ENCODE results near the gene PKIG.
"Not testable (repeated sequence)": the region's sequence is repeated elsewhere in the genome, so short reads cannot be mapped to it uniquely, and the experiment has no call there.

Gene PKIG

DNA sequence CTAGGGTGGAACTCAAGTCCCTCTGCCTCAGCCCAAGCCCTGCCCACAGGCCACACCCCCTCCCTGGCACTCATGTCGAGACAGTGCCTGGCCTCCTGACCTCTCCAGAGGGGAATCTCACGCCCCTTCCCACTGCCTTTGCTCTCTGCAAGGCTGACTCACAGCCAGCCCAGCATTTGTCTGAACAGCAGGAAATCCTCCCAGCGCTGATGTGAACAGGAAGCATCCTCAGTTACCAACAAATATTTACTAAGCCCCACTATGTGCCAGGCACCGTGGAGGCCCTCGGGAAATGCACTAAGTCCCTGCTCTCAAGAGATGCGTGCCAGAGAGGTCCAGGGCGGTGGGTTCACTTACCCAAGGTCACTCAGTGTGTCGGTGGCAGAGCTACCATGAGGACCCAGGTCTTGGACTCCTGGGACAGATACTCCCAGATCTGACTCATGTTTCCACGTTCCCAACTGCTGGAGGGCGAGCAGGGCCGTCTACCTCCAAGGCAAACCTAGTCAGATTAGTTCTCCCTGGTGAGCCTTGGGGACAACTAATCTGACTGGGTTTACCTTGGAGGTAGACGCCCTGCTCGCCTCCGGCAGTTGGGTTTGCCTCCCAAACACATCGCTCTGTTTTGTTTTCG, 61.3 kb downstream of the PKIG start:
- no peak for DNase-seq

DNA sequence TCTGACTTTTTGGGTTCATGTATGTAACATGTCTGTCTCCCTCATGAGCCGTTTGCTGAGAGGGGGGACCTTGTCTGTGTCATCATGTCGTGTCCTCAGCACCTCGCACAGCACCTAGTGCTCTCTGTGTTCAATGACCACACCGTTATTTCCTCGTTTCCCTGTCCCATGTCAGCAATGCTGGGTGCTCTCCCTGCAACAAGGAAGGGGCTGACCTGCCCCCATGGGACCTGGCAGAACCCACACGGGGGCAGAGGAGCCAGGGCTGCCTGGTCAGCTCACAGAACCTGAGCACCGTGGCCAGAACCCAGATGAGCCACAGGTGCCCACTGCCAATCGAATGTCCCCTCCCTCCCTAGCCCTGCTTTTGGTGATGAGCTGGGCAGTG, 61.8 kb downstream of the PKIG start:
- no peak for DNase-seq

DNA sequence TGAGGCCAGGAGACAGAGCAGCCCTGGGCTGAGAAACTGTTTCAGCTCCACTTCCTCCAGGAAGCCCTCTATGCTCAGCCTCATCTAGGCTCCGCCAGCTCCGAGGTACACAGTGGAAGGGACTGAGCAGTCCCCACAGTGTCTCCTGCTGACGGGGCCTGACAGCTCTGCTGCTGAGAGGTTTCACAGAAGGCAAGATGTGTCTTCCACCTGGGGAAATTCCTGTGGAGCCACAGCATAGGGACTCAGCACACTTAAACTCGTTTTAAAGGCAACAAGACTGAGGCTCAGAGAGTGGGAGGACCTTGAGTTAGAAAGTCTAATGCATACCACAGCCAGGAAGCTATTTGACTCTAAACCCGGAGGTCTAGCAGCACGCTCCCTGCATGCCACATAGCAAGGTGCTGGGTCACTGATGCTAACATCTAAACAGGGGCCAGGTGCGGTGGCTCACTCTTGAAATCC, 62.3 kb downstream of the PKIG start:
- DNase-seq: no peak

DNA sequence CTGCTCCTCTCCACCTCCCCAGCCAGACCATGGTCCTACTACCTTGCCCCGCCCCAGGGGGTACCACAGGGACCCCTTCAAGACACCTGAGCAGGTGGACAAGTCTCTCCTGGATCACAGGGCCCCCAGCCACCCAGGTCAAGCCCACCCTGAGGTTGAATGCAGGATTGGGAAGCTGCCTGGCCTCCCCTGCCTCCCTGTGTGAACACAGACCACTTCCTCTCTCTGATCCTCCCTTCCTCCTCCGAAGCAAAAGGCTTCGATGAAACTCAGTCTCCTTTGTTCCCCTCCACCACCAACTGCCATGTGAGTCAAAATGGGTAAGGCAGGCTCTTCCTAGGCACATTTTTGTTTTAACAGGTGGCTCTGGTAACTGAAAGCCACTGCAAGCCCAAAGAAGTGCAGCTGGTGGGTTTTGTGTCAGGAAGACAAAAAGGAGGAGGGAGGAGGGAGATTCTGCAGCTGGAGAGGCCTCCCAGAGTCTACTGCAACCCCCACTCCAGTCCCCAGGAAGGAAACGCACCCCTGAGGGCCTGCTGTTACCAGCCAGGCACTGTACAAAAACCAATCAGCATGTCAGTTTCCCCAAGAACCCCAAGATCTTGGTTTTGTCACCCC, 63.8 kb downstream of the PKIG start:
- DNase-seq: no peak

DNA sequence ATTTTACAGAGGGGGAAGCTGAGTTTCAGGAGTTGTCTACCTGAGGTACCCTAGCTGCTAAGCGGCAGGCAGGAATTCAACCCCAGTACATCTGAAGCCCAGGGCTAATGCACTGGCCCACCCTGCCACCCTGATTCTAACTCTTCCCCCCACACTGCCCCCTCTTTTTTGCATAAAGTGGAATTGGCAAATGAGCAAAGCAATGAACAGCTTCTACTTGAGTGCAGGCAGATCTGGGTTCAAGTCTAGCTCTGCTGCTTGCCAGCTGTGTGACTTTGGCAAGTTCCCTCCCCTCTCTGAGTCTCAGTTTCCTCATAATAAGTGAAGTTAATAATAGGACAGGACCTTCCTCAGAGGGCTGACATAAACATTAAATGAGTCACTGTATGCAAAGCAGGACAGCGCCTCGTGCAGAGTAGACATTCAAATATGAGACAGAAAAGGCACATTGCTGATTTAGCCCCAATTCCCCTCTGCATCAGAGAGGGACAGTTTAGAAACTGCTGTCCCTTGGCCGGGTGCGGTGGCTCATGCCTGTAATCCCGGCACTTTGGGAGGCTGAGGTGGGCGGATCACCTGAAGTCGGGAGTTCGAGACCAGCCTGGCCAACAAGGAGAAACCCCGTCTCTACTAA, 64.4 kb downstream of the PKIG start:
- DNase-seq: no peak

DNA sequence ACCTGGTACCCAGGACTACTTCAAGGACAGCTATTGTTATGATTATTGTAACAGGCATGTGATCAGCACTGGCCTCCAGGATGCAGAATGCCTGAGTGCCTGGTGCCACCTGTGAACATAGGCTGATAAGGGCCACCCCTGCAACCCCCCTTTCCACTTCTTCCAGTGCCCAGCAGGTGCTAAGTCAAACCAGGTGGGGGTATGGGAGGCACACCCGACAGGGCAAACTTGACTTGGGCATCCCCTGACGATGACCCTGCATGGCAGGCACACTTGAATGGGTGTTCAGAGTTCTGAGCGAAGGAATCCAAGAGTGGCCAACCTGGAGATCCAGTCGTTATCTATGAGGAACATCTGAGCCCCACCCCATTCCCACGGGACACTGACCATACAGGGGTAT, 65.7 kb downstream of the PKIG start:
- DNase-seq: no peak

DNA sequence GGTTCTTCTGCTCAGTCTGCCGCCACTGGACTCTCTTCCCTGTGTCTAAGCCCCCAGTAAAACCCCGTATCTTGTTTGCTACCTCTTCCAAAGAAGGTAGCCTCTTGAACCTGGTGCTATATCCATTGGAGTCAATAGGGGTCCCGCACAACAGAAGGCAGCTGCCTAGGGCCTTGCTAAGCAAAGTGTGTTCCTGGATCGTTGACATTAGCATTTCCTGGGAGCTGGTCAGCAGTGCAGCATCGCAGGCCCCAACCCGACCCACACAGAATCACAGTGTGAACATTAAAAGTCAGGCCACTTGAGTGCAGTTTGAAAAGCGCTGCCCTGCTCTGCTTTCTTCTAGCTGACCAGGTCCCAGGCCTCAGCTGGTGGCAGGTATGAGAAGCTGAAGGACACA, 66.2 kb downstream of the PKIG start:
- DNase-seq: no peak

DNA sequence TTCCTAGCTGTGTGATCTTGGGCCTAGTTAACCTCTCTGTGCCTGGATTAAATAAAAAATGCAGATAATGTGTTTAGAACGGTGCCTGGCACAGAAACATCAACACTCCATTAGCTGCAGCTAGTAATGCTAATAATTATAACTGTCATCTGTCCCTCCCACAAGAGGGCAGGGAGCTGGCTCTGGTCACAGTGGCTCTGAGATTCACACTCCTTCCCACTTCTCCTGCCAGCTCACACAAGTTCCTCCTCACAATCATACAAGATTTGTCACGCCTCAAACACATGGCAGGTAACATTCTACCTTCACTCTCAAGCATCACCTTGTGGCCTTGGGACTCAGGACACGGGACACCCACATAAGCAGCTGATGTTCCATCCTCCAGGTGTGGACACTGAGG, 66.7 kb downstream of the PKIG start:
- DNase-seq: no peak

DNA sequence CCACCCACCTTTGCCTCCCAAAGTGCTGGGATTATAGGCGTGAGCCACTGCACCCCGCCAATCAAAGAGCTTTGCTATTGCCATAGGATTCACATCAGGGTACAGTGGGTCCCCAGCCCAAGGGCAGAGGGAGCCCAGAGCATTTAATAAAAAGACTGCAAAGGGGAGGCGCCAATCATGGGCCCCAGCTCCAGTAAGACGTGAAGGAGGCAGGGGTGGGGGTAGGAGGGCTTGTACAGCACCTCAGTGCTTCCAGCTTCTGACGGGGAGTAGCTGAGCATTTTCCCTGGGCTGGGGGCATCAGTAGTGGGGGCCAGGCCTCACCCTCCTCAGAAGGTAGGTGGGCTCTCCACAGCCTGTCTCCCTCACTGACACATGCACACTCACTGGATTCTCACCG, 67.6 kb downstream of the PKIG start:
- DNase-seq: no peak

DNA sequence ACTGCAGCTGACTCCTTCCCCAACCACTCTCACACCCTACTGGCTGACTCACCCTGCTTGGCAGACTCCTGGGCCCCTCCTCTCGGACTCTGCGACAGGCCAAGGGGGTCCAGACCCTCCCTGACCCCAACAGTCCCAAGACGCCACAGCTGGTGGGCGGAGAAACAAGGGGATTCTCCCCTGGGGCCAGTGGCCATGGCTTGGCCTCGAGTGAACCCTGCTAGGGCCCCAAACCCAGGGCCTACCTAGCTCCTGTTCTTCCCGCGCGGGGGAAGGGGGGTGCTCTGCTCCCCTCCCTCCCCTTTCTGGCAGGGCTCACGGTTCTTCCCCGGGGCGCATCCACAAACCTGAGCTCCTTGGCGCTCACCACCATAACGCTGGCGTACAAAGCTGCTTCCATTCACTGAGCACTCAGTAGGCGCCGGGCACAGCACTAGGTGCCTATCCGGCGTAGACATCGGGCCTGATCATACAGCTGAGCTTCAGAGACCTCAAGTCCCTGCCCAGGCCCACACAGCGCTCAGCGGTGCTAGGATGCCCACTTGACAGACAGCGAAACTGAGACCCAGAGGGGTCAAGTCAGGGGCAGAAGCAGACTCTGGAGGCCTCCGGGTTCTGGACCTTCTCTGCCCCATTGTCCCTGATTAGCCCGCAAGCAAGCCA, 68.5 kb downstream of the PKIG start:
- DNase-seq: no peak

DNA sequence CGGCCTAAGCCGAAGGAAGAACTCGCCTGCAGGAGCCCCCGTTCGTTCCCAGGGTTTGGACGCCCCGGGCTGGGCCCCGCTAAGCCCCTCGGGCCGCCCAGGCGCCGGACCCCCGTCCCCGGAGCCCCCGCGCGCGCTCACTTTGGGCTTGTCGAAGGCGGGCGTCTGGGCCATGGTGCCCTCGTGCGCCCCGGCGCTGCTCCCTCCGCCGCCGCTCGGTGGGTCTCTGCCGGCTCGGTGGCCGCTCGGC, 69.0 kb downstream of the PKIG start:
- no peak for DNase-seq

DNA sequence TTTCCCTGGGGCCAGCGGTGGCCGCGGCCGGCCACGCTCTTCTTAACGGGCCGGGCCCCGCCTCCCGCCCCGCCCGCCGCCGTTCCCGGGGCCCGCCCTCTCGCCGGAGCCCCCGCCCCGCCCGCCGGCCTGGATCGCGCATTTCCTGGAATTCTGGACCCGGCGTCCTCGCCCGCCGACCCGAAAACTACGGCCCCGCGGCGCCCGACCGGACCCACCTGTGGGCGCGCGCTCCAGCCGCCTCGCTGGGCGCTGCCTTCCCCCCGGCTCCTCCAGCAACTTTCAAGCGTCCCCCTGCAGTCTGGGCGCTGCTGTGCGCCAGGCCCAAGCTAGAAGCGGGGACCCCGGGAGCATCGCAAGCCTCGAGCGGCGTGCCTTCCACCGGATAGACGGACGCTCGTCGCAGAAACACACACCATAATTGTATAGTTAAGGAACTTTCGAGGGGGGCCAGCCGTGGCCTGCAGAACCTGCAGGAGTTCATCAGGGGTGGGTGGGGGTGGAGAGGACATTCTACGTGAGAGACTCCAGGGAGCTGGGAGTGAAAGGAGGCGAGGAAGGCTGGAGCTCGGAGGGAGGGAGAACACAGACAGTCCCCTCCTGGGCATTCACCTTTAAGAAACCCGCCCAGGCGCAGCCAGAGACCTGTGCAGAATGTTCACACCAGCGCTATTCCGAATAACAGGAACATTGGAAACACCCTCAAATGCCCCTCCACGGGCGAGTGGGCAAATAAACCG, 69.5 kb downstream of the PKIG start, which contains the start of gene ADA:
ADA (minus strand) TSS at position 16 of the 740 bp plus-strand sequence. CDS start 92 bp downstream, outside the sequence.
- DNase-seq: no peak

DNA sequence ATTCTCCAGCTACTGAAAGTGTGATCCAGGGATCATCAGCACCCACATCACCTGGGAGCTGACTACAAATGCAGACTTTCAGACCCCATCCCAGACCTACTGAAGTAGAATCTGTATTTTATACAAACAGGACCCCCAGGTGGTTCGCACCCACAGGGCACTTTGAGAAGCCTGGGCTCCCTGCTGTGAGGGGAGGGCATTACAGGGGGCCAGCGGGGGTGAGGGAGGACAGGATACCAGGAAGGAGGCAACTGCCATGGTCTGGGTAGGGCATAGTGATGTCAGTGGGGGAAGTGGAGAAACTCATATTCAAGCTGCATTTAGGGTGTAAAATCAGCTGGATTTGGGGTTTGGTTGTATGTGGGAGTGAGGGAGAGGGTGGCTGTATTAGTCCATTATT, 71.2 kb downstream of the PKIG start:
- DNase-seq: no peak

DNA sequence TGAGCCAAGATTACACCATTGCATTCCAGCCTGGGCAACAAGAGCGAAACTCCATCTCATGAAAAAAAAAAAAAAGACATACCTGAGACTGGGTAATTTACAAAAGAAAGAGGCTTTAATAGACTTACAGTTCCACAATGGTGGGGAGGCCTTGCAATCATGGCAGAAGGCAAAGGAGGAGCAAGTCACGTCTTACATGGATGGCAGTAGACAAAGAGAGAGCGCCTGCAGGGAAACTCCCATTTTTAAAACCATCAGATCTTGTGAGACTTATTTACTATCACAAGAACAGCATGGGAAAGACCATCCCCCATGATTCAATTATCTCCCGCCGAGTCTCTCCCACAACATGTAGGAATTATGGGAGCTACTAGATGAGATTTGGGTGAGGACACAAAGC, 71.8 kb downstream of the PKIG start:
- not testable (repeated sequence) for DNase-seq

DNA sequence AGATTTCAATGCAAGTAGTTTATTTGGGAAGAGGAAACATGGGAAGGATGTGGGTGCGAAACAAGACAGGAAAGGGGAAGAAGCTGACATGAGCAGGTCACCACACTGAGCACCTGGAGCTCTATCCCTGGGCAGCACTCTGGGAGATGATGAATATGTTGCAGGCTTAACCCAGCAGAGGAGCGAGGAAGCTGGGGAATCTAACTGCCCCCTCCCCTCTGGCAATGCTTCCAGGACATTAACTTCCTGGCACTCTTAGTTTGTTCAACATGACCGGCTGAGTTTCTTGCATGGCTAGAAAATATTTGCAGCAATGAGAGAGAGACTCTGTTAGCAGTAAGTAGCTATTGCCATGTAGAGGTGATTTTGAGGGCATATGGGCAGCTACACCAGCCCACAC, 74.1 kb downstream of the PKIG start:
- no peak for DNase-seq

DNA sequence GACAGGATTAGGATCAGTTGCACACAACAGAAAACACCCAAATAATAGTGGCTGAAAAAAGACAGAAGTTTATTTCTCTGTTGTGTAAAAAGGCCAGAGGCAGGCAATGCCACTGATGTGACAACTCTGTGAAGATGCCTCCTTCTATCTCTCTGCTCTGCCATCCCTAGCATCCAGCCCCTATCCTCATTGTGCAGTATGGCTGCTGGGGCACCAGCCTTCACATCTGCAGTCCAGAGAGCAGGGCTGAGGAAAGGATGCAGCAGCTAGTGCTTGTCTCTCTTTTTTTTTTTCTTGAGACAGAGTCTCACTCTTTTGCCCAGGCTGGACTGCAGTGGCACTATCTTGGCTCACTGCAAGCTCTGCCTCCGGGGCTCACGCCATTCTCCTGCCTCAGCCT, 75.5 kb downstream of the PKIG start:
- no peak for DNase-seq

DNA sequence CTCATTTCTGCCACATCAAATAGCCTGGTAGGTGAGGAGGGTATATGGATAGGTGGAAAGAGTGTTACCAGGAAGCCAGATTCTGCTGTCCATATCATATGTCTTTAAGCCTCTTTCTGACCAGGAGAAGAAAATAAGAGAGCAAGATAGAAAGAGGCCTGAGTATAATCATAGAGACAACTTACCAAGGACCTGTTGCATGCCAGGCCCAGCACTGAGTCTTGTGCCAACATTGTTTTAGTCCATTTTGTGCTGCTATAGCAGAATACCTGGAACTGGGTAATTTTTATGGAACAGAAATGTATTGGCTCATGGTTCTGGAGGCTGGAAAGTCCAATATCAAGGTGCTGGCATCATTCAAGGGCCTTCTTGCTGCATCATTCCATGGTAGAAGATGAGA, 76.4 kb downstream of the PKIG start:
- DNase-seq: no peak

DNA sequence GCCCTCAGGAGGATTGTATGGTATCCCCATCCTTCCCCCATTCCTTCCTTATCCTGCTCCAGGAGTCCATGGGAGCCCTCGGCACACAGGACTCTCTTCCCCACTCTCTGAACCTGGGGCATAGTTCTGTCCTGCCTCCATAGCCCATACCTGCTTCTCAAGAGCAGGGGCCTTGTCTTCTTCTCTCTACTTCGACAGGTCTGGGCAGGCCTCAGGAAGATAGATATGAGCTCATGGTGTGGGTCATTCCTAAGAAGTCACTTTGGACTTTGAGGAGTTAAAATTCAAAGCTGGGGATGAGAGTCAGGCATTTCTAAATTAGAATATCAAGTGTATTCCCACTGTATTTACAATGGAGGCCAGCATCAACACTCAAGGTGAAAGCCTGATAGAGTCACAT, 77.6 kb downstream of the PKIG start:
- DNase-seq: no peak

DNA sequence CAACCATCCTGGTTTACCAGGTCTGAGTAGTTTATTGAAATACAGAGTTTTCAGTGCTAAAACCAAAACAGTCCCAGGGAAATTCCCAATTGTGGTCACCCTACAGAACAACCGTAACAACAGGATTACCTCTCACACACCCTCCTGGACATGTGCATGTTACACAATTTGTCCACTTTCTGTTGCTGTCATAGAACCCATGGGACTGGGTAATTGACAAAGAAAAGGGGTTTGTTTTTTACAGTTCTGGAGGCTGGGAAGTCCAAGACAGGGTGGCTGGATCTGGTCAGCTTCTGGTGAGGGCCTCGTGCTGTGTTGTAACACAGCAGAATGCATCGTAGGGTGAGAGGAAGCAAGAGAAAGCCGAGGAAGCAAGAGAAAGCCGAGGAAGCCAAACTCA, 78.2 kb downstream of the PKIG start:
- DNase-seq: no peak

DNA sequence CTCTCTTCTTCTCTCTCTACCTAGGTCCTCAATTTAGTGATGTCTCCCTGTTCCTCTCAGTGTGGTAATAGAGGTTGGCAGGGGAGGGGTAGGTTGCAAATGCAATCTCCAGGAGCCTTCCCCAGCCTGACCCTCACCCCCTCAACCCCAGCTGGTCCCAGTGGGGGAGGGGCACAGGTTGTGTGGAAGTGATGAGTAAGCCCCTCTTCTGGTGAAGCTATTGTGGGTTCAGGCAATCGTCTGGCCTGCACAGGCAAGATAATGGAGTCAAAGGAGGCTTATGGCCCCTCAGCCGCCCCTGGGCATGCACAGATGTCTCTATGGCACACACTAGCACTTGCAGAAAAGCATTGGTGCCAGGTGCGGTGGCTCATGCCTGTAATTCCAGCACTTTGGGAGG, 79.9 kb downstream of the PKIG start:
- DNase-seq: no peak

DNA sequence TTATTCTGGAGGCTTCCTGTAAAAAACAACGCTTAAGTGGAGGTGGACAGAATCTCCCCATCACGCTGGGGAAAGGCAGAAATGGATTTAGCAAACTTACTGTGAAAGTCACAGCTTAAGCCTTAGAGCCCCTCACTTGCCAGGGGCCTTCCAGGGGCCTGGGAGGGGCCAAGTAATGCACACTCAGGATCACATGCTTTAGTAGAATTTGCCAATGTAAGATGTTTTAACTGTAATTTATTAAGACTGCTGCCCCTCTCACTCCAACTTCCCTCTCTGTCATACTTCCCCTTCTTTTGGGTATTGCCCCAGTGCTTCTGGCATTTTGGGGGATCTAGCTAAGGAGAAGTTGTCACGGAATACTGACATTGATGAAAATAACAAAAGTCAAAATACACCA, 81.8 kb downstream of the PKIG start:
- no peak for DNase-seq

DNA sequence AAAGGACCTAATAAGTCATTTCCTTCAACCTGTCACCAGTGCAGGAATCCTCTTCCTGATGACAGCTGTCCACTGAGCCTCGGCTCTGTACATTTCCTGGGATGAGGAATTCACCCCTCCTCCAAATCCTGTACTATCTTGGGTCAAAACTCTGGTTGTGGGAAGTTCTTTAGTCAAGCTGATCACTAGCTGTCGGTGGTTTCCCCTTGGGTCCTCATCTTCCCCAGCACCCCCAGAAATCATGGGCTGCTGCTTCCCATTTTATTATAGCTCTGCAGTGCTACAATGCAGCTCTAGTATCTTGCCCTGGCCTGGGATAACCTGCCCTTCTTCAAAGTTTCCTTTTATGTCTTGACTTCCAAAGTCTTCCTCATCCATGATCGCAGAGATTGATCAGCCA, 83.7 kb downstream of the PKIG start:
- DNase-seq: no peak

All from activated T-cell treated with anti-CD3 and anti-CD28 coated beads for 4 hours (primary cell).